T-helper 1 cell treated with Interleukin-12 subunit alpha and Interleukin-12 subunit beta and Interleukin-4 antibody, amounts not matched to agents 30 μg/mL and 1 μg/mL, for 36 hours (primary cell): ENCODE results near the gene BLOC1S1.

ENCODE experiments used
- H3K27ac Mint-ChIP-seq: one replicate; pipeline ENCODE4 v1.8.0; 2021; ENCODE audit warnings: mild to moderate bottlenecking, mixed read lengths
- H3K27me3 Mint-ChIP-seq: one replicate; pipeline ENCODE4 v1.8.0; 2021; ENCODE audit warnings: low read depth, mixed read lengths
- H3K36me3 Mint-ChIP-seq: one replicate; pipeline ENCODE4 v1.8.0; 2021; ENCODE audit warnings: low read depth, mixed read lengths
- H3K4me1 Mint-ChIP-seq: one replicate; pipeline ENCODE4 v1.8.0; 2021; ENCODE audit warnings: low read depth, mixed read lengths
- H3K4me3 Mint-ChIP-seq: one replicate; pipeline ENCODE4 v1.8.0; 2021; ENCODE audit warnings: mild to moderate bottlenecking, moderate library complexity, mixed read lengths
- H3K9me3 Mint-ChIP-seq: one replicate; pipeline ENCODE4 v1.8.0; 2021; ENCODE audit warnings: mixed read lengths

The BLOC1S1 gene

GRCh38 chr12:55700255-55701018 lies 15.4 kb upstream of the BLOC1S1 start:
- Mint-ChIP-seq H3K4me3 (no peak overlapping the region), H3K36me3 (no peaks in the 10 kb centered on the region), H3K9me3 (no peaks in the 10 kb centered on the region), H3K27ac (no peak overlapping the region), H3K27me3 (peaks cover 11% of the 10 kb centered on the region), H3K4me1 (no peaks in the 10 kb centered on the region)

GRCh38 chr12:55702861-55703260 lies 13.0 kb upstream of the BLOC1S1 start:
- Mint-ChIP-seq H3K9me3 (no peaks in the 10 kb centered on the region), H3K27me3 (peaks cover 29% of the 10 kb centered on the region), H3K36me3 (no peaks in the 10 kb centered on the region), H3K27ac (no peak overlapping the region), H3K4me1 (peaks cover 3% of the 10 kb centered on the region), H3K4me3 (no peak overlapping the region)

DNA sequence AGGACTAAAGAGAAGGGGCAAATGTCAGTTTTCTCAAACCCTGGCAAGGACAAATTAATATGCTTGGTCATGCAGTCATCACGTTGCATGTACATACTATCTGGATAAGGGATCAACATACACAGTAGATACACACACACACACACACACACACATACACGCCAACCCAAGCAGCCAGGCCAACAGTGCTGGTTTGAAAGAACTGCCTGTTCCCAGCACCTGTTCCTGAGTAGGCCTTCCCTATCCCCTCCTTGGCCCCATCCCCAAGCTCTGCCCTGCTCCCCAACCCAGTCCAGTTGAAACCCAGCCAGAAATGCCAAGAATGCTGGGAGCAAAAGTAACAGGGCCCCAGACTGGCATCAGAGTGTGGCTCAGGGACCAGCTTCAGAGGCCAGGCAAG lies 12.6 kb upstream of the BLOC1S1 start:
- Mint-ChIP-seq H3K27me3 (peaks cover 33% of the 10 kb centered on the region), H3K36me3 (no peaks in the 10 kb centered on the region), H3K27ac (no peak overlapping the region), H3K9me3 (no peaks in the 10 kb centered on the region), H3K4me1 (peaks cover 7% of the 10 kb centered on the region), H3K4me3 (no peak overlapping the region)

DNA sequence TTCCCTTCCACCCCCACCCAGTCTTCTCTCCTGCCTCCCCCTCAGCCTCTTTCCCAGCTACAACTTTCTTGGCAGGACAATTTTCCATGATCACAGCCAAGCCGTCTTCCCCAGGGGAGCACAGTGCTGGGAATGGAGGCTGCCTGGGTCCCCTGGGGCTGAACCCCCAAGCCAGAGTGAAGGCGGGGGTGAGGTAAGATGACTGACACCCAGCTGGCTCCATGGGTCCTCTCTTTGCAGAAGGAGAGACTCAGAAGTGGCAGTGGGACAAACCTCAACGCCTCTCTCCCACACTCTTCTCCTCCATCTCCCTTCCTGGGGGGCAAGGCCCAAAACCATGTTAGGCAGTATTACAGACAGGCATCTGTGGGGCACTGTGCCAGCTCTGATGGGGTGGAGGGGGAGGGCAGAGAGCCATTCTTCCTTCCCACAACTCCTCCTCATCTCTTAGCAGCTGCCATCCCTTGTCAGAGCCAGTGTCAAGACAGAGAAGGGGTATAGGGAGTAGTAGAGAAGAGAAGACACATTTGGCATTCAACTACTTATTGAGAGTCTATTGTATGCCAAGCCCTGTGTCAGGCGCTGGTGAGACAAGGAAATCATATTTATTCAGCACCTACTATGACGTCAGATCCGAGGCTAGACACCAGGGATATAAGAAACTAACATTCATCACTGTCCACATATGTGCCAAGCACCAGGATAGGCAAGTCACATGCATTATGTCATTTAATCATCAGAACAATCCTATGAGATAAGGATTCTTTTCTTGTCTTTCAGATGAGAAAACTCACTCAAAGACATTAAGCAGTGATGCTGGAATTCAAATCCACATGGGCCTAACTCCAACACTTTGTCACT lies 11.7 kb upstream of the BLOC1S1 start:
- H3K9me3 Mint-ChIP-seq, result no peaks in the 10 kb centered on the region
- no peak overlapping the region for H3K27ac Mint-ChIP-seq
- H3K27me3 Mint-ChIP-seq, result peaks cover 41% of the 10 kb centered on the region

DNA sequence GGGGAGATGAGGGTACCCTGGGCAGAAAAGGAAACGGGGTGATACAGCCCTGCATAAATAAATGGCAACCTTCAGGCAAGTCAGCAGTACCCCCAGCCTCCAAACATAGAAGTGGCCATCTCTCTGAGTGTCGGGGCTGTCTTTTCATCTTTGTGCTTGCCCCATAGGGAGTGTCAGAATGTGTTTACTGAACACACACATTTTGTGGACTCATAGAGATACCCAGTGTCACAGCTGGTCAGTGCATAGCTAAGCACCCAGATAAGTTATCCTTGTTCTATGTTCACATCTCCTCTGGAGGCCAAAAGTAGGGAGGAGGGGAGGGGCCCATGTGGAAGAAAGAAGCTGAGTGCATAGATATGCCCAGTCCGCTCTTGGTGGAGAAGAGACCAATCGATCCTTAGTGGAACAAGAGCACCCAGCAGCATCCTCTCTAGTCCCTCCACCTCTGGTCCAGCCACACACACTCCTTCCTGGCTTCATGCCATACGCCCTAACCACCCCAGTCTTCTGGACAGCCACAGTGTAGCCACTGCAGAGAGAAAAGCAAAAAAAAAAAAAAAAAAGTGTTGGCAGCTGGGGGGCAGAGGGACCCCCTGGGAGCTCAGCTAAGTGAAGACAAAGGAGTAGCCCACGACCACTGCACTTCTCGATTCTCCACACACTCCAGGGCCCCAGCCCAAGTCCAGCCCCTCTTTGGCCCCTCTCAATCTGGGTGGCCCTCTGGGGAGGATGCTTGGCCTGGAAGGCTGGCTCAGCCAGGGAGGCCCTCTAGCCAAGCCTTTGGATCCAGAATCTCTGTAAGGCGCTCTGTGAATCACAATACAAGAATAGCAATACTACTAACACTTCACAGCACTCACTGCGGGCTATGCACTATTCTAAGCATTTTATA lies 10.8 kb upstream of the BLOC1S1 start:
- H3K27me3 Mint-ChIP-seq, result peaks cover 51% of the 10 kb centered on the region
- no peaks in the 10 kb centered on the region for H3K9me3 Mint-ChIP-seq
- no peak overlapping the region for H3K4me3 Mint-ChIP-seq
- H3K36me3 Mint-ChIP-seq, result no peaks in the 10 kb centered on the region
- no peak overlapping the region for H3K27ac Mint-ChIP-seq
- H3K4me1 Mint-ChIP-seq, result peaks cover 13% of the 10 kb centered on the region

More for the DNA sequence above, 11.7 kb upstream of the BLOC1S1 start:
- H3K4me1 Mint-ChIP-seq, result peaks cover 13% of the 10 kb centered on the region
- no peak overlapping the region for H3K4me3 Mint-ChIP-seq
- H3K36me3 Mint-ChIP-seq, result no peaks in the 10 kb centered on the region

DNA sequence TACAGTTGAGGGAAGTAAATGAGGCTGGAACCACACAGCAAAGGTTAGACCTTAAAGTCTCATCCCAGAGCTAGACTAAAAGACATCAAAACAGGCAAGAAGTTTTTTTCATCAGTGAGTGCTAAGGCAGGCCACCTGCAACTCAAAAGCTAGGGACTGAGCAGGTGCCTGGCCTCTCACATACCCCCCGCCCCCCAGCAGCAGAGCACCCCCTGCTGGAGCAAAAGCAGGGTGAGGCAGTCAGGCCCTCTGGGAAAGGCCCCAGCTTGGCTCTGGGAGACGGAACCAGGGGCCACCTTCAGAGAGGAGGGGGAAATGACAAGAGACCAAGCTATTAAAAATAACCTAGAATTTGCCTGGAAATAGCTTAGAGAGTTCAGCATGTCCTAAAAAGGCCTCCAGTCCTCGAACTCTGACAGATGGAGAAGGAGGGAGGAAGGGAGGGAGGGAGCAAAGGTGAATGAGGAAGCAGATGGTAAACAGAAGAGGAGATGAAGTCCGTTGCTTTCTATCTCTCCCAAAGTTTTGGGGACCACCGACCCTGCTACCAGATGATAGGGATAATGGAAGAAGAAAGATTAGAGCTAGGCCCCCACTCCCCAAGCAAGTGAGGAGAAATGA lies 10.0 kb upstream of the BLOC1S1 start:
- Mint-ChIP-seq H3K9me3 (no peaks in the 10 kb centered on the region), H3K36me3 (no peaks in the 10 kb centered on the region), H3K27ac (no peak overlapping the region), H3K4me1 (peaks cover 13% of the 10 kb centered on the region), H3K4me3 (no peak overlapping the region), H3K27me3 (peaks cover 59% of the 10 kb centered on the region)

DNA sequence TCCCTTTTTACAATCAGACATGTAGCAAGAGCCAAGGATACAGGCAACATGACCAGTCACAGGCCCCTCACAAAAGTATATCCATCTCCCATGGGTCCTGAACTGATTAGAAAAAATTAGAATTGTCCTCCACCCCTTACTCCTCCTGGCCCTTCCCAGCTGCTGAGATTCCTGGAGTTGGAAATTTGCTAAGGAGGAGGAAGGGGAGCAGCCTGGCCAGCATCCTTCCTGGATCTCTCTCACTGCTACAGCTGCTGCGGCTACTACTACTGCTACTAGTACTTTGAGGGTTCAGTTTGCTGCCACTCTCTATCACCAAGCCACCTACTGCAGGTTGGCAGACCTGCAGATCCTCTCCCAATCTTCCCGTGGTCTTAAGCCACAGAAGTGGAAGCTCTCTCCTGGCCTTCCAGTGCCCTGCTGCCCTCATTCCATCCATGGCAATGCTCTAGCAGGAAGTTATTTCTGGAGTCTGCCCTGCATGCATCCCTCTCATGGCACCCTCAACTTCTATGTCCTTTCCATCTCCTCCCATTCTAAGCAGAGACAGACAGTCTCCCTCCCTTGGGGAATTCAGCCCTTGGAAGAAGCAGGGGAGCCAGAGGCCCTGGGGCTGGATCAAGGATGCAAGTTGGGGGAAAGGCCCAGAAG lies 9.2 kb upstream of the BLOC1S1 start:
- peaks cover 13% of the 10 kb centered on the region for H3K4me1 Mint-ChIP-seq
- peaks cover 60% of the 10 kb centered on the region for H3K27me3 Mint-ChIP-seq
- peak overlapping the region; percentile 83 for H3K4me3 Mint-ChIP-seq
- no peaks in the 10 kb centered on the region for H3K36me3 Mint-ChIP-seq
- no peaks in the 10 kb centered on the region for H3K9me3 Mint-ChIP-seq
- no peak overlapping the region for H3K27ac Mint-ChIP-seq

- H3K36me3 Mint-ChIP-seq, result no peaks in the 10 kb centered on the region
- H3K4me3 Mint-ChIP-seq, result peak overlapping the region; percentile 83
- no peak overlapping the region for H3K27ac Mint-ChIP-seq
- peaks cover 66% of the 10 kb centered on the region for H3K27me3 Mint-ChIP-seq
- no peaks in the 10 kb centered on the region for H3K9me3 Mint-ChIP-seq
- peaks cover 13% of the 10 kb centered on the region for H3K4me1 Mint-ChIP-seq
Measured at GRCh38 chr12:55707219-55707671, 8.6 kb upstream of the BLOC1S1 start.

- Mint-ChIP-seq H3K4me1 (peaks cover 13% of the 10 kb centered on the region), H3K4me3 (peak within 1 kb of the TSS; percentile 83), H3K36me3 (no peaks in the 10 kb centered on the region), H3K27me3 (peaks cover 71% of the 10 kb centered on the region), H3K9me3 (no peaks in the 10 kb centered on the region), H3K27ac (no peak within 1 kb of the TSS)
Measured at GRCh38 chr12:55707841-55708694, 7.8 kb upstream of the BLOC1S1 start, which contains the start of gene ITGA7. Gene ITGA7 (minus strand): TSS chr12:55707904. CDS start chr12:55707682, 222 bp downstream.

DNA sequence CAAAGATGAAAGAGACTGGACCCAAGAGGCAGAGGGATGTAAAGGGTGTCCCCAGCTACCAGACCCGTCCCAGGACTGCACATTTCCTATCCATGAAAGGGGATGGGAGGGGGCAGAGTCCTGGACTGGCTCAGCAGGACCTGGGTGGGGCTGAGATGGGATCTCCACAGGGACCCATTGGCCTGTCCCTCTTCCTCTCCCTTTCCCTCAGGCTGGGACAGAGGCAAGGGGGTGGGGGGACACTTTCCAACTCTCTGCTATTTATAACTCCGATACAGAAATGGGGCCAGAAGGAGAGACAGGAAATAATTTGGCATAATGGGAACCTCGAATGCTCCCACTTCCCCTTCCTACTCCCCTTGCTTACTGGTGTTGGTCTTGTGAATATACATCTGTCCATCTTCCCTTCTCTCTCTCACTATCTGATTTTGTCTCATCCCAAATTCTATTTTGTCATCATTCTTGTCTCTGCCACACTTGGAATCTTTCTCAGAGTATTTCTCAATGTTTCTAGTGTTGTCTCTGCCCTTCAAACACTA lies 7.1 kb upstream of the BLOC1S1 start:
- Mint-ChIP-seq H3K27ac (no peak overlapping the region), H3K27me3 (peaks cover 69% of the 10 kb centered on the region), H3K4me1 (peaks cover 13% of the 10 kb centered on the region), H3K9me3 (no peaks in the 10 kb centered on the region), H3K4me3 (peak overlapping the region; percentile 83), H3K36me3 (no peaks in the 10 kb centered on the region)

DNA sequence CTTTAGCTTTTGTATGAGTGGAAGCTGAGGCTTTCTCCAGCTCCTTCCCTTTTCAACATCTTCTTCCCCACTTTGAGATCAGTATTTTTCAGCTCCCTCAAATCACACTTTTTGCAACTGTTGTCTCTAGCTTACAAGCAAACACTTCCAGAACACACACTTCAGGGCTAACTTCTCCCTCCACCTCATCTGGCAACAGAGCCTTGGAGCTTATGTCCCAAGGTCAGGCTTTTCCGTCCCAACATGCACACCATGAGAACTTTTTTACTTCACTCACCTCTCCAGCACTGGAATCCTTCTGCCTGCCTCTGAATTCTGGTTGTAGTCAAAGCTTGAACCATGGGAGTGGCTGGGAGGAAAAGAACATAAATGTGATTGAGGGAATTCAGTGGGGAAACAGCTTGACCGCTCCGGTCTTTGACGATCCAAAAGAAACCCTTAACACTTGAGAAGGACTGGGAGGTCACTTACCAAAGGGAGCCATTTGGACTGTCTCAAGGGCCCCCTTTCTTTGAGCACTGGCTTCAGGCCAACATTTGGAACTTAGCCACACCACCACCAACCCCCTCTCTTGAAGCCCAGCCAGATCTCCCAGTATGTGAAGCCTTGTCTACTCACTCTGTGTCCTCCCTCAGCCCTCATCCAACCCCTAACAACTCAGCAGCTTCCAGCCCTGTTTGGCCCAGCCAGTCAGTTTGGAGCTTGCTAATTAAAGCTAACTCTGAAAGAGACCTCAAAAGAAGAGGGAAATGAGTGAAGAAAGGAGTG lies 3.9 kb upstream of the BLOC1S1 start:
- H3K27me3 Mint-ChIP-seq, result peaks cover 47% of the 10 kb centered on the region
- H3K9me3 Mint-ChIP-seq, result no peaks in the 10 kb centered on the region
- no peak overlapping the region for H3K27ac Mint-ChIP-seq
- peaks cover 19% of the 10 kb centered on the region for H3K4me1 Mint-ChIP-seq
- no peak overlapping the region for H3K4me3 Mint-ChIP-seq
- peaks cover 1% of the 10 kb centered on the region for H3K36me3 Mint-ChIP-seq
